HG02571 (cell line): ENCODE data around the gene ADAMTS7.
A peak's percentile ranks its signal among the peaks of the same experiment; 100 is the strongest.
"Not testable (repeated sequence)": the region's sequence is repeated elsewhere in the genome, so short reads cannot be mapped to it uniquely, and the experiment has no call there.

Experiments
- ATAC-seq: cut with Tn5 transposase; IDR thresholded peaks from one replicate; pipeline ENCODE4 v1.9.1; 2021; ENCODE audit warnings: mild to moderate bottlenecking, moderate library complexity; ENCODE audit not compliant: unreplicated experiment

Gene ADAMTS7

GRCh38 chr15:78767331-78767951 is 43.8 kb downstream of the ADAMTS7 start:
- ATAC-seq, result no peak

DNA sequence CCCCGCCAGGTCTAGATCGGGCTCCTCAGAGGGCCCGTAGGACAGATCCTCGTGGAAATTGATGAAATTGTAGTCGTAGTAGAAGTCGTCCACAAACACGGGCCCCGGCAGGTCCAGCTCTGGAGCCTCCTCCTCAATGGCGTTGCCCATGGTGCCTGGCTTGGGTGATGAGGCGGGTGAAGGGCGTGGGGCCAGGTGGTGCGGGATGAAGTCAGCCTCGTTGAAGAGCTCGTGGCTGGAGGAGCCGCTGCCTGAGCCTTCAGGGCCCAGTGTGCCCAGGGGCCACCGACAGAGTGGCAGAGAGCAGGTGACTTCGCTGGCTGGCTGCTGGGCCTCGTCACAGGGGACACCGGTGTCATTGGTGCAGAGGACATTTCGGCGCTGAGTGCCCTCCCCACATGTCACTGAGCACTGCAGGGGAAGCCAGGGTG is 44.6 kb downstream of the ADAMTS7 start:
- not testable (repeated sequence) for ATAC-seq

- no peak for ATAC-seq
Observed at GRCh38 chr15:78766041-78766440, 45.2 kb downstream of the ADAMTS7 start.

DNA sequence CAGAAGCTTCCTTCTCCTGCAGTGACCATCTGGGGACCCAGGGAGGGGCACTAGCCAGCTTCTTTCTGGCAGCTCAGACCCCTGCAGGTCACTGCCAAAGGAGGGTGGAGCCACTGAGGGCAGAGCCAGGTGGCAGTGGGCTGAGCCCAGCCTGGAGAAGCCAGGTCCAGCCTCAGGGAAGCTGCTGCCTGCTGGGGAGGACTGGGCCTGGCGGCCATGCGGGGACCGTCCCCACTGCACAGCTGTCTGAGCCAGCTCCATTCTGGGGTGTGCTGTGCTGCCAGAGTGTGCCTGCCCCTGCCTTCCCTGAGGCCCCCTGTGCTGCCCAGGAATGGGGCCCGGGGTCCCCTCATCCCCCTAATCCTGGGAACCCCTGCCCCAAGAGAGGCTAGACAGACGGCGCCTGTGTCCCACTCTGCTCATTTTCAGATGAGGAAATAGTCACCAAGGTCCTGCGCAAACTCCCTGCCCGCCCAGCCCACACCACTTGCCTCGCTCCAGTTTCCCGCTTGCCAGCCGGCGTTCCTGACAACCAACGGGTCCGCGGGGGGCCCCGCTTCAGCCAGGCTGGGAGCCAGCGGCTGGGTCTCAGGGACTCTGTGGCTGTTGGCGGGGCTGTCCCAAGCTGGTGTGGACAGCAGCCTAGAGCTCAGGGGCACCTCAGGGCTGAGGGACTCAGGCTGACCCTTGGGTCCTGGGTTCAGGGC is 46.0 kb downstream of the ADAMTS7 start:
- ATAC-seq, result not testable (repeated sequence)

DNA sequence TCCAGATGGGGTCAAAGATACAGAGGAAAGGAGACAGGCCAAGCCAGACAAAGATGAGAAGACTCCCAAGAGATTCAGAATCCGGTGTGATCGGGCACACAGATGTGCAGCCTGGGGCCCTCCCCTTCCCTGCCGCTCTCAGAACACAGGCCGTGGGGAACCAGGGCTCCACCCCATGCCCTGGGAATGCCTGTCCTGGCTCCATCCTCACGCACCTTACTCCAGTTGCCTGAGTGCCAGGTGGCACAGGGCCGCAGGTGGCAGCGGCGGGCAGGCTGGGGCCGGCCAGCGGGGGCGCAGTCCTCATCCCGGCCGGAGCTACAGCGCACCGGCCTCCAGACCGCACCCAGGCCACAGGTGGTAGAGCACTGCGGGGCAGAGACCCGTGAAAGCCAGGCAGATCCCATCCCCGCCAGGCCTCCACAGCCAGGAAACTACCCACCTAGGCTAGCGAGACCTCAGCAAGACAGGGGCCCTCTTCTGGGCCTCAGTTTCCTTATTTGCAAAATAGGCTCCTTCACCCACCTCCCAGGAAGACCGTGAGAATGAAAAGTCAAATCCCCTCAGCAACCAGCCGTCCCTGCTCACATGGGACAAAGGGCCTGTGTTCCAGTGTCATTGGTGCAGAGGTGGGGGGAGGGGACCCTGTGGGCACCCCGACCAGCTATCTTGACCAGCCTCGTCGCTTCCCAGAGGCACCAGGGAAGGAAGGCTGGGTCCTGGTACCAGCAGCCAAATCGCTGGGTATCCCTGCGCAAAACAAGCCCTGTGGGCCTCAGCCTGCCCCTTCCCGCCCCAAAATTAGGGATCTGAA is 46.7 kb downstream of the ADAMTS7 start:
- ATAC-seq, result not testable (repeated sequence)

DNA sequence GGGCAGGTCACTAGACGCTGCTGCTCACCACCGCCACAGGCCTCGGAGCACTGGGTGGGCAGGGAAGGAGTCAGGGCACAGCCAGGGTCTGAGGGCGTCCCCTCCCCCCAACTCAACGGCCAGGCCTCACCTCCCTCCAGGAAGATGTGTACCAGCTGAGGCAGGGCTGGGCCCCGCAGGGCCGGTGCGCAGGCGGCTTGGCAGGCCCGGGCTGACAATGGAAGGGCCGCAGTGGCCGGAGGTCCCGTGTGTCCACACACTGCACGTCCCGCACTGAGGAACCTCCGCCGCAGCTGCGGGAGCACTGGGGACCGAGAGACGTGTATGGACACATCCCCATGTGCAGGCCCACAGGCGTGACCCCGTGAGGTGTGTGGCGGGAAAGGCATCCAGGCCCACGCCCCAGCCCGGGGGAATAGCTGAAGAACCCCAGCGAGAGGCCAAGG is 47.4 kb downstream of the ADAMTS7 start:
- ATAC-seq, result no peak

DNA sequence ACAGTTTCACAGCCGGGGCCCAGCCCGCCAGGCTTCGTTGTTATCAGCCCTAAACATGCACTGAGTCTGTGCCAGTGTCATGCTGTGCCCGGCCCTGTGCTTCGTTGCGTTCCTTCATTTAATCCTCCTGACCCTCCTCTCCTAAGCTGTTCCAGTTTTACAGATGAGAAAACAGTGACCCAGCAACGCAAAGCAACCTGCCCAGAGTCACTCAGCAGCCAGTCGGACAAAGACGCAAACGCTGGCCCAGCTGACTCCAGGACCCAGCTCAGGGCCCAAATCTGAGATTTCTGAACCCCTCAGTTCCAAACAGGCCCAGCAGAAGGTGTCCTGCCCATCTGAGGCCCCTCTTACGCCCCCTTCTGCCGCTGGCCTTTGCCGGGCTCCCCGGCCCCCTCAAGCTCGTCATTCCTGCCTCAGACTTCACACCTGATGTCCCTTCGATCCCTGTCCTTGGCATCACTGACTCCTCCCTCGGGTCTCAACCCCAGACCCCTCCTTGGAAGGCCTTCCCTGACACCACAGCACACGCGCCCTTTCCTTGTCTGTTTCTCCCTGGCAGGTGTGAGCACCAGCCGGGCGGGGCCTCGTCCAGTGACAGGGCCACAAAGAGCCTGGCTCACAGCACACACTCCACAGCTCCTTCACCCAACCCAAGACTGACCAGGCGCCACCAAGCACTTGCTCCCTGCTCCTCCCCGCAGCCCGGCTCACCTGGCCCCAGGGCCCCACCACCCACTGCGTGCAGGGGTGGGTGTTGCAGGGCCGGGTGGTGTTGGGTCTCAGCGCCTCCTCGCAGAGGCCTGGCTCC is 48.1 kb downstream of the ADAMTS7 start:
- ATAC-seq, result no peak

DNA sequence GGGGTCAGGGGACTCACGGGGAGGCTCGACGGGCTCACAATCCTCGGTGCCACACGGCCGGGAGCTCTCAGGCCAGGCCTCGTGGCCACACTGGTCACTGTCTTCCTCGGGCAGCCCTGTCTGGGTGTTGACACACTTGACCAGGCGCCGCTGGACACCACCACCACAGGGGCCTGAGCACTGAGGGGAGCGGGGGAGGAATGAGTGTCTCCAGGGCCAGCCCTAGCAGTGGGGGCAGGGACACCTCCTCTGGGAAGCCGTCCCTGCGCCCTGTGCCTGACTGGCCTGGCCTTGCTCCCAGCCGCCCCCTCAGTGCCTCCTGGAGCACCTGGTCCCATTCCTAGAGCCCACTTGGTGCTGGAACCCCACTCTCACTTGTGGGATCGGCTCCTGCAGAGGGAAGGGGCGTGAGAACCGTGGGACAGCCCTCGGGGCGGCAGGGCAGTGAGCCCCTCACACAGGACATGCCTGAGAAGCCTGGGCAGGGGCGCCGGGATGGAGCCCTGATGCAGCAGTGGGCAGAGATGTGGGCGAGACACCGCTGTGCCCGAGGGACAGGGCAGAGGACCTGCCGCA is 48.8 kb downstream of the ADAMTS7 start:
- ATAC-seq, result not testable (repeated sequence)

DNA sequence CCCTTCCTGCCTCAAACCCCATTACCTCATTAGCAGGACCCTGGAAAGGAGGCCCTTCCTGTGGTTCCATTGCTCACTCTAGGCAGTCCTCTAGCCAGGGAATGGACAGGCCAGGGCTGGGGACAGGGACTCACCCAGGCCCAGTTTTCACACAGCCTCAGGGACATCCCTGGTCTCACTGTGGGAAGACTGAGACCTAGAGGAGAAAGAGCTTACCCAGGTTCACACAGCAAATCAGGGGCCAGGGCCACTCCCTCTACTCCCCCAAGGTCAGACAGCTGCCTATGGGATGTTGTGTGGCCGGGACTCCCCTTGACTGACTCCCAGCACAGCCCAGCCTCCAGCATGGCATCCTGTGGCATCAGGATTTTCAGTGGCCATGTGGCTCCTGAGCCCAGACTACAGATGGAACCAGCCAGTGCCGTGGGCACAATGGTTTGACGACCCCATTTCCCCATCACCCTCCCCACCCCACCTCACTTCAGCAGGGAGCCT is 49.3 kb downstream of the ADAMTS7 start:
- no peak for ATAC-seq

- not testable (repeated sequence) for ATAC-seq
Observed at GRCh38 chr15:78761475-78761874, 49.8 kb downstream of the ADAMTS7 start.

- ATAC-seq, result no peak
Observed at GRCh38 chr15:78761020-78761419, 50.2 kb downstream of the ADAMTS7 start.

DNA sequence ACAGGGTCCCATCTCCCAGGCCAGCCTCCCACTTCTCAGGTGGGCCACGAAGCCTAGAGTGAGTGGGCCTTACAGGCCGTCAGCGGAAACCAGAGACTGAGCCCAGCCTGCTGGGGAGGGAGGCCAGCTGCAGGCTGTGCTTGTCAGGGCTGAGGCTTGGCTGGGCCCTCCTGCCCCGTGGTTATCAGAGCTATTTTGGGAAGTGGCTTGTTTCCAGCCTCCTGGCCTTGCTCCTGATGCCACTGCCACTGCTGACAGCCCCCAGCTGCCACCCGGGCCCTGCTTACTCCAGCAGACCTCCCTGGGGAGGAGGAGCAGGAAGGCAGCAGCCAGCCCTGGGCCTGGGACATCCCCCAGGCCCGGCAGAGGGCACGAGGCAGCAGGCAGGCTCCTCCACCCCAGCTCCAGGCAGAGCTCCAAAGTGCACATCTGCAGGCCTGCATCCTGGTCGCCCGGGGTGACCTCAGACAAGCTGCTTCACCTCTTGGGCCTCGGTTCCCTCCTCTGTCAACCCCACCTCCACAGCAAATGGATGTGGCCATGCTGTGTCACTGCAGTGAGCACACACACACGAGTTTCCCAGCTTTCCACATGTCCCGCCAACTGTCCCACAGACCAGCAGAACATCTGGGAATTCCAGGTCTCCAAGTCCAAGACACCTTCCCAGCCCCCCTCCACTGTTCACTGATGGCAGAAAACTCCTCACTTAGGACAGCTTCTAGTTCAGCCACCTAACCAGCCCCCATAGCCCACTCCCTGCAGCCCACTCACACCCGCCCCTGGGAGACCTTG is 51.0 kb downstream of the ADAMTS7 start:
- ATAC-seq, result not testable (repeated sequence)

- ATAC-seq, result not testable (repeated sequence)
Observed at GRCh38 chr15:78759361-78759998, 51.8 kb downstream of the ADAMTS7 start.

- ATAC-seq, result not testable (repeated sequence)
Observed at GRCh38 chr15:78758486-78759200, 52.6 kb downstream of the ADAMTS7 start.

DNA sequence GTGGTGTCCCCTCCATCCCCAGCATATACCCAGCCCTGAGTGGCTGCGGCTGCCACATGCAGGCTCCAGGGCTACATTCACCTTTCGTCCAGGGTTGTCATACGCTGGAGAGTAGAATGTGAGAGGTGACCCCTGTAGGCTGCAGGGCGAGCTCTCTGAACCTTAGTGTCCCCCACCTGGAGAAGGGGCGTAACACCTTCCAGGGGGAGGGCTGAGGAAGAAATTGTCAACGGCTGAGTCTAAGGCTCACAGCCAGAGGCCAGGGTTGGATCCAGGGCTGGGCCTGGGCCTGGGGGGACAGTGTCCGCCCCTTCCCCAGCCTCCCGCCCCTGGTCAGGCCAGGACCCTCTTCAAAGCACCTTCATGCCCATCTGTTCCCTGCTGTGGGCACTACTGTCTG is 53.2 kb downstream of the ADAMTS7 start:
- ATAC-seq, result not testable (repeated sequence)

DNA sequence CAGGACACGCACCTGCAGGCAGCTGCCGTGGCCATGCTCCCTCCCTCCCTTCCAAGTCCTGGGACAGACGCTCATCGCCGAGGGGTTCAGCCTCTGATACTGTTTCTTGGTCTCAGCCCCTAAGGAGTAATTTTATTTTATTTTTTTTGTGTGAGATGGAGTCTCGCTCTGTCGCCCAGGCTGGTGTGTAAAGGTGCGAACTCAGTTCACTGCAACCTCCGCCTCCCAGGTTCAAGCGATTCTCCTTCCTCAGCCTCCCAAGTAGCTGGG is 53.7 kb downstream of the ADAMTS7 start:
- ATAC-seq, result no peak

GRCh38 chr15:78756781-78757635 is 54.3 kb downstream of the ADAMTS7 start:
- peak; percentile 52 for ATAC-seq
